Vagina (tissue), 2 donors: Measurements from ENCODE around the gene ABCG2.

ENCODE experiments used
- CTCF ChIP-seq, 3 experiments: fragments of 450-650 bp in 2 of 3; fragments of 200-600 bp in 1 of 3; sonication (generic) in 1 of 3; IDR thresholded peaks; one replicate each; pipeline ENCODE4 v1.5.1; 2017 to 2019; ENCODE audit warnings: antibody characterized with exemption in 3 of 3, mild to moderate bottlenecking in 2 of 3, moderate library complexity in 2 of 3
- POLR2A ChIP-seq, 2 donors: fragments of 450-650 bp; IDR thresholded peaks; one replicate each; pipeline ENCODE4 v1.6.1; 2017; ENCODE audit warnings: antibody characterized with exemption in 2 of 2, mild to moderate bottlenecking in 2 of 2, moderate library complexity in 2 of 2
- POLR2AphosphoS5 ChIP-seq, 2 donors: sonication (generic); formaldehyde crosslinking; IDR thresholded peaks; one replicate each; pipeline ENCODE4 v1.9.0; 2017; ENCODE audit warnings: antibody characterized with exemption in 2 of 2, mild to moderate bottlenecking in 2 of 2, low read depth in 1 of 2; ENCODE audit not compliant: insufficient read depth in 1 of 2

GRCh38 chr4:88104902-88105610 lies 53.4 kb downstream of the ABCG2 start:
- TF ChIP-seq POLR2A (IDR thresholded peaks at IDR 0.05) (no peak), CTCF (IDR thresholded peaks at IDR 0.05) (no peak), POLR2AphosphoS5 (IDR thresholded peaks at IDR 0.05; ENCODE audit: insufficient read depth in 1 of 2, low read depth in 1 of 2) (no peak)
